Vagina (tissue), 2 donors: ENCODE measurements around the gene AHI1.

ENCODE experiments used
- CTCF ChIP-seq, 3 experiments: fragments of 450-650 bp in 2 of 3; fragments of 200-600 bp in 1 of 3; sonication (generic) in 1 of 3; IDR thresholded peaks; one replicate each; pipeline ENCODE4 v1.5.1; 2017 to 2019; ENCODE audit warnings: antibody characterized with exemption in 3 of 3, mild to moderate bottlenecking in 2 of 3, moderate library complexity in 2 of 3
- POLR2A ChIP-seq, 2 donors: fragments of 450-650 bp; IDR thresholded peaks; one replicate each; pipeline ENCODE4 v1.6.1; 2017; ENCODE audit warnings: antibody characterized with exemption in 2 of 2, mild to moderate bottlenecking in 2 of 2, moderate library complexity in 2 of 2
- POLR2AphosphoS5 ChIP-seq, 2 donors: sonication (generic); formaldehyde crosslinking; IDR thresholded peaks; one replicate each; pipeline ENCODE4 v1.9.0; 2017; ENCODE audit warnings: antibody characterized with exemption in 2 of 2, mild to moderate bottlenecking in 2 of 2, low read depth in 1 of 2; ENCODE audit not compliant: insufficient read depth in 1 of 2

- no peak for TF ChIP-seq CTCF (IDR thresholded peaks at IDR 0.05)
- no peak for TF ChIP-seq POLR2AphosphoS5 (IDR thresholded peaks at IDR 0.05; ENCODE audit: insufficient read depth in 1 of 2, low read depth in 1 of 2)
- TF ChIP-seq POLR2A (IDR thresholded peaks at IDR 0.05) = no peak
These were observed 173.0 kb downstream of the AHI1 start for GRCh38 chr6:135324531-135324930.
